NB4 (cell line): ENCODE data around the gene AMBRA1.
A peak's percentile ranks its signal among the peaks of the same experiment; 100 is the strongest.

ENCODE experiments used
- DNase-seq: peaks from one replicate; pipeline ENCODE4 v3.0.0; 2010; ENCODE audit warnings: low read depth
- H3K4me3 ChIP-seq: one replicate; pipeline ENCODE4 v1.5.1; 2011; ENCODE audit warnings: mild to moderate bottlenecking, low read depth, low read length, moderate library complexity
- MAX ChIP-seq: IDR thresholded peaks from 2 replicates; pipeline ENCODE4 v1.6.1; 2011; ENCODE audit warnings: low read depth, low read length
- MYC ChIP-seq: IDR thresholded peaks from 2 replicates; pipeline ENCODE4 v1.6.1; 2011; ENCODE audit warnings: low read depth, low read length
- POLR2A ChIP-seq: IDR thresholded peaks from 2 replicates; pipeline ENCODE4 v1.6.1; 2011; ENCODE audit warnings: mild to moderate bottlenecking; ENCODE audit not compliant: insufficient read length; ENCODE audit errors: extremely low read depth
- TF ChIP-seq, protein P1 (sequence below): IDR thresholded peaks from one replicate; pipeline ENCODE4 v1.5.1; 2012; ENCODE audit warnings: low read depth, low read length

AMBRA1 gene

GRCh38 chr11:46402957-46403902 is 190.6 kb downstream of the AMBRA1 start:
- H3K4me3 ChIP-seq = no peak overlapping the region
- no peak for DNase-seq
- TF ChIP-seq, protein P1, sequence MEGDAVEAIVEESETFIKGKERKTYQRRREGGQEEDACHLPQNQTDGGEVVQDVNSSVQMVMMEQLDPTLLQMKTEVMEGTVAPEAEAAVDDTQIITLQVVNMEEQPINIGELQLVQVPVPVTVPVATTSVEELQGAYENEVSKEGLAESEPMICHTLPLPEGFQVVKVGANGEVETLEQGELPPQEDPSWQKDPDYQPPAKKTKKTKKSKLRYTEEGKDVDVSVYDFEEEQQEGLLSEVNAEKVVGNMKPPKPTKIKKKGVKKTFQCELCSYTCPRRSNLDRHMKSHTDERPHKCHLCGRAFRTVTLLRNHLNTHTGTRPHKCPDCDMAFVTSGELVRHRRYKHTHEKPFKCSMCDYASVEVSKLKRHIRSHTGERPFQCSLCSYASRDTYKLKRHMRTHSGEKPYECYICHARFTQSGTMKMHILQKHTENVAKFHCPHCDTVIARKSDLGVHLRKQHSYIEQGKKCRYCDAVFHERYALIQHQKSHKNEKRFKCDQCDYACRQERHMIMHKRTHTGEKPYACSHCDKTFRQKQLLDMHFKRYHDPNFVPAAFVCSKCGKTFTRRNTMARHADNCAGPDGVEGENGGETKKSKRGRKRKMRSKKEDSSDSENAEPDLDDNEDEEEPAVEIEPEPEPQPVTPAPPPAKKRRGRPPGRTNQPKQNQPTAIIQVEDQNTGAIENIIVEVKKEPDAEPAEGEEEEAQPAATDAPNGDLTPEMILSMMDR = no peak
- no peak for TF ChIP-seq POLR2A
- TF ChIP-seq MYC = no peak
- no peak for TF ChIP-seq MAX

DNA sequence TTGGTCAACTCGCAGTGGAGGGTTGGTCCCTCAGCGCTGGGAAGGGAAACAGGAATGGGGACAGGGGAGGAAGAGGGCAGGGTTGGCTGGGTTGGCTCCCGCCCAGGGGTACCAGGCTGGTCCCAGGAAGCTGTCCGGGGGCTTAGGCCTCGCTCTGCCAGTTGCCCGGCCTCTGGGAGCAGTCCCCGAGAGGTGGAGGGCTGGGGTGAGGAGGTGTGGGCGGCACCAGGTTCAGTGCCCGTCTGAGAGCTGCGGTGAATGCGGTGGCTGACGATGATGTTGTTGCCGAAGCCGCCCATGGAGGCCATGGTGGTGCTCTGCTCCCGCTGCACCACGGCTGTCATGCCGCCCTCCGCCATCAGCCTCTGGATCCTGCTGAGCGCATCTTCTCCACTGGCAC is 196.3 kb downstream of the AMBRA1 start:
- DNase-seq = no peak
- no peak overlapping the region for H3K4me3 ChIP-seq
- TF ChIP-seq, protein P1 = no peak
- TF ChIP-seq MAX (no peak), POLR2A (no peak), MYC (no peak)

GRCh38 chr11:46393759-46394158 is 200.1 kb downstream of the AMBRA1 start:
- H3K4me3 ChIP-seq = no peak overlapping the region
- DNase-seq = no peak
- no peak for TF ChIP-seq POLR2A
- TF ChIP-seq, protein P1 = no peak
- TF ChIP-seq MYC = no peak
- TF ChIP-seq MAX = no peak

DNA sequence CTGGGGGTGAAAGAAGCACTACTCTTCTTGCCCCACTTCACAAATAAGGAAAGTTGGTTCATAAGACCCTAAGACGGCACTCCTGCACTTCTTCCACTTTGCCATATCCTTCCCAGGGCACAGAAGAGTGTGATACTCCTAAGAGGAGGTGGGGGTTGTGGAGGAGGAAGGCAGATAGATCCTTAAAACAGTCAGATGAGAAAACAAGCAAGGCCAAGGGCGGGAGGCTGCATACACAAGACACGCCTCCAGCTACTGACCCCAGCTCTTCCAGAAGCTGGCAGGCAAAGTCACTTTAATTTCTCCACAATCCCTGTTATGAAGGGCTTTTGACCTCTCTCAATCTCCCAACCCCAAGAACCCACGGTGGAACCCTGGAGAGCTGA is 200.6 kb downstream of the AMBRA1 start:
- DNase-seq = no peak
- no peak for TF ChIP-seq MAX
- no peak for TF ChIP-seq MYC
- TF ChIP-seq, protein P1 = no peak
- no peak for TF ChIP-seq POLR2A
- H3K4me3 ChIP-seq = peak overlapping the region; percentile 50

DNA sequence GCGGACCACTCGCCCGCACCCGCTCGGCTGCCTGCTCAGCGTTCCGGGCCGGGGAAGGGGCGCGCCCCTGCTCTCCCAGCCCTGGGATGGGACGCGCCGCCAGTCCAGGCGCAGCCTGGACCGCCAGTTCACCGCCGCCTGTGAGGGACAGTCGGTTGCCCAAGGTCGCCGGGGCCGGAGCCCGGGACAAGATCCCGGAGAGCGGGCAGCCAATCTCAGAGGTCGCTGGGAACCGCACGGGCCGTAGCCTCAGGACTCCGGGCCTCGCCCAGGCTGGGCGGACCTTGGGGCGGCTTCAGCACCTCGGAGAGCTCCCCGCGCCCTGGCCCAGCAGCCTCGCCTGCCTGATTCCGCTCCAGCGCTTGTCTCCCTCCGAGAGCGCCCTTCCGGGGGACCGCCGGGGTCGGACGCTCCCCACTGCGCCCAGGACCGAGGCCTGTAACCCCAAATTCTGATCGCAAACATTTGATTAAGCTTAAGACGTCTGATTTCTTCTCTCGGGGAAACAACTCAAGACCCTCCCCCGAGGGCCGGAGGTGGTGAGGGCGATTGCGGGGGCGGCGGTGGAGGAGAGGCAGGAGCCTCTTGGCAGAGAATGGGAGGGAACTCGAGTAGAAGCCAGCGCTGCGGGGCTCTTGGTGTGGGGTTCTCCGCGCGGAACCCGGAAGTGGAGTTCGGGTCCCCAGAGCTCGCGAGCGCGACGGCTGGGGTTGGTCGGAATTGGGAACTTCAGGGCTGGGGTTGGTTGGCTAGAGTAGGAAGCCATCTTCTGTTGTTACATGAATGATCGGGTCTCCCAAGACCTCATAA is 201.2 kb downstream of the AMBRA1 start:
- TF ChIP-seq MYC (no peak), MAX (peak; percentile 70; the same call in 1 of the 2 replicates)
- peak overlapping the region; percentile 50 for H3K4me3 ChIP-seq
- DNase-seq = peak; percentile 89
